ENCODE measurements around the gene ARHGAP26. TPM values are rescaled to one million over a fixed set of nuclear protein-coding genes. Genes with fewer than 3 reads are reported as not detected.

ARHGAP26 gene
- total RNA-seq, 1 donor from 2014 or later, result 8.6 TPM

DNA sequence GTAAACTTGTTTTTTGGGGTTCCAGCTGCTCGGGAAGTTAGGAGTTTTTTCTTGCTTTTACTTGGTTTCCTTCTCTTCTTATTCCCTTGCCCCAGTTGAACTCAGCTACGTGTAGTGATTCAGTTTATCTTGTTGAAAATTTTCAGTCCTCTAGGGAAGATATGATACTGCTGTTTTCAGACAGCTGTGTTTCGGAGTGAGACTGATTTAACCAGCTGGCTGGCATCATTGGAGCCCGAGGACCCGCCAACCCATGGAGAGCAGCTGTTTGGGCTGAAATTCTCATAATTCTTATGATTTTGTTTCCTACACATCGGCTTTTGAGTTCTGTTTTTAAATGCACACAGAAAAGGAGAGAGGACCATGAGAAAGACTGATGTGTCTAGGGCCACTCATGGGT is 361.8 kb downstream of the ARHGAP26 start:
- no peaks in the 10 kb centered on the region for H3K36me3 ChIP-seq (ENCODE audit: control insufficient read depth, insufficient read depth, low read length)
- H3K27me3 ChIP-seq (ENCODE audit: control insufficient read depth, insufficient read depth, low read length), result no peaks in the 10 kb centered on the region
- no peak overlapping the region for H3K4me3 ChIP-seq (ENCODE audit: low read depth, low read length)
- DNase-seq (ENCODE audit: low read depth), result no peak
- TF ChIP-seq CTCF (IDR thresholded peaks at IDR 0.05; ENCODE audit: insufficient read depth, low read length, poor library complexity, severe bottlenecking), result no peak

- no peak overlapping the region for H3K4me3 ChIP-seq (ENCODE audit: low read depth, low read length)
- no peaks in the 10 kb centered on the region for H3K27me3 ChIP-seq (ENCODE audit: control insufficient read depth, insufficient read depth, low read length)
- no peak for TF ChIP-seq CTCF (IDR thresholded peaks at IDR 0.05; ENCODE audit: insufficient read depth, low read length, poor library complexity, severe bottlenecking)
- DNase-seq (ENCODE audit: low read depth), result no peak
- no peaks in the 10 kb centered on the region for H3K36me3 ChIP-seq (ENCODE audit: control insufficient read depth, insufficient read depth, low read length)
These were observed 362.6 kb downstream of the ARHGAP26 start for GRCh38 chr5:143132739-143133138.

GRCh38 chr5:143133721-143134120 is 363.5 kb downstream of the ARHGAP26 start:
- DNase-seq (ENCODE audit: low read depth), result no peak
- no peak for TF ChIP-seq CTCF (IDR thresholded peaks at IDR 0.05; ENCODE audit: insufficient read depth, low read length, poor library complexity, severe bottlenecking)
- H3K27me3 ChIP-seq (ENCODE audit: control insufficient read depth, insufficient read depth, low read length), result no peaks in the 10 kb centered on the region

GRCh38 chr5:143134269-143134668 is 364.1 kb downstream of the ARHGAP26 start:
- no peak for DNase-seq (ENCODE audit: low read depth)
- TF ChIP-seq CTCF (IDR thresholded peaks at IDR 0.05; ENCODE audit: insufficient read depth, low read length, poor library complexity, severe bottlenecking), result no peak

More at GRCh38 chr5:143133721-143134120, 363.5 kb downstream of the ARHGAP26 start:
- Histone ChIP-seq H3K4me3 (ENCODE audit: low read depth, low read length) (no peak overlapping the region), H3K36me3 (ENCODE audit: control insufficient read depth, insufficient read depth, low read length) (no peaks in the 10 kb centered on the region)

DNA sequence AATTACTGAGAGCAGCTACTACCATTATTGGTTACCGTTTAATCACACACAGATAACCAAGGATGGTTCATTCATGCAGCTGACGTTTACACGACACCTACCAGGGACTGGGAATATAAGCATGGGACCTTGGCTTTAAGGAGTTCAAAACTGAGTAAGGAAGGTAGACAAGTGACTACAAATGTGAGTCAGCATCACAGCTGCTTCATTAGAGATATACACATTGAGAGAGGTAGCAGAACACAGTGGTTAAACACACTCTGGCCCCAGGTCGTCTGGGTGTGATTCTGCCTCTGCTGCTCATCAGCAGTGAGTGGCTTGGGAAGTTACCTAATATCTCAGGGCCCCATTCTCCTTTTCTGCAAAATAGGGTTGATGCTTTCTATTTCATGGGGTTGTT is 364.7 kb downstream of the ARHGAP26 start:
- H3K4me3 ChIP-seq (ENCODE audit: low read depth, low read length), result no peak overlapping the region
- no peaks in the 10 kb centered on the region for H3K36me3 ChIP-seq (ENCODE audit: control insufficient read depth, insufficient read depth, low read length)
- no peak for TF ChIP-seq CTCF (IDR thresholded peaks at IDR 0.05; ENCODE audit: insufficient read depth, low read length, poor library complexity, severe bottlenecking)
- no peaks in the 10 kb centered on the region for H3K27me3 ChIP-seq (ENCODE audit: control insufficient read depth, insufficient read depth, low read length)
- DNase-seq (ENCODE audit: low read depth), result no peak

More at GRCh38 chr5:143134269-143134668, 364.1 kb downstream of the ARHGAP26 start:
- no peaks in the 10 kb centered on the region for H3K36me3 ChIP-seq (ENCODE audit: control insufficient read depth, insufficient read depth, low read length)
- H3K4me3 ChIP-seq (ENCODE audit: low read depth, low read length), result no peak overlapping the region
- no peaks in the 10 kb centered on the region for H3K27me3 ChIP-seq (ENCODE audit: control insufficient read depth, insufficient read depth, low read length)

DNA sequence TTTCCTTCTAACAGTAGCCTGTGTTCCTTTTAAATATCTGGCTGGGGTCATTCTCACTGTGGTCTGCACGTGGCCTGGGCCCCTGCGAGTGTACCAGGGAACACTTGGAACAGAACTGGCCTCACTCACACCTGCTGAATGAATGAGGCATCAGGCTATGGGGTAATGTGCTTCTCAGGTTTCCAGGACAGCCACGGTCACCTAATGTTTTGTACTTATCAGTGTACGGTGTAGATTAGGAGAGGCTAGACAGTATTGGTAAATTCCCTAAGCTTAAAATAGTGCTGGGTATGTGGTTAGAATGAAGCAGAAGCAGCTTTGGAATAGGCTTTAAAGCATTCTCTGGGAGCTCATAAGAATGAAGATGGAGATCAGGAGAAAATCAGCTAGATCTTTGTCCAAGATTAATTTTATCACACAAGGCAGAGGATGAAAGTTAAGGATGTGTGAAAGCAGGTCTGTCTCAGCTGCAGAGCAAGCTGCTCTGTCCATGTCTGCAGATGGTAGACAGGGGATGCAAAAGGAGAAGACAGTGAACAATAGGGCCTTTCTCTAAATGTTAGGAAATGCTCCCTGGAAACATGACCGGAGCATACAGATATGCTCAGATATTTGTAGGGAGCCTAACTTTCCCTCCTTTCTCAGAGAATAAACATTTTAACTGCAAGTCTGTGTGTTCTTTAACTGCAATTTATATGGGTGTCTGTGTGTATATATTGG is 365.8 kb downstream of the ARHGAP26 start:
- H3K36me3 ChIP-seq (ENCODE audit: control insufficient read depth, insufficient read depth, low read length), result no peaks in the 10 kb centered on the region
- DNase-seq (ENCODE audit: low read depth), result no peak
- H3K27me3 ChIP-seq (ENCODE audit: control insufficient read depth, insufficient read depth, low read length), result no peaks in the 10 kb centered on the region
- TF ChIP-seq CTCF (IDR thresholded peaks at IDR 0.05; ENCODE audit: insufficient read depth, low read length, poor library complexity, severe bottlenecking), result no peak
- no peak overlapping the region for H3K4me3 ChIP-seq (ENCODE audit: low read depth, low read length)
